ENCODE results near the gene CEP162. TPM values are rescaled to one million over a fixed set of nuclear protein-coding genes. Genes with fewer than 3 reads are reported as not detected.

The CEP162 gene
- total RNA-seq, 1 donor from 2014 or later: 28.8 TPM

DNA sequence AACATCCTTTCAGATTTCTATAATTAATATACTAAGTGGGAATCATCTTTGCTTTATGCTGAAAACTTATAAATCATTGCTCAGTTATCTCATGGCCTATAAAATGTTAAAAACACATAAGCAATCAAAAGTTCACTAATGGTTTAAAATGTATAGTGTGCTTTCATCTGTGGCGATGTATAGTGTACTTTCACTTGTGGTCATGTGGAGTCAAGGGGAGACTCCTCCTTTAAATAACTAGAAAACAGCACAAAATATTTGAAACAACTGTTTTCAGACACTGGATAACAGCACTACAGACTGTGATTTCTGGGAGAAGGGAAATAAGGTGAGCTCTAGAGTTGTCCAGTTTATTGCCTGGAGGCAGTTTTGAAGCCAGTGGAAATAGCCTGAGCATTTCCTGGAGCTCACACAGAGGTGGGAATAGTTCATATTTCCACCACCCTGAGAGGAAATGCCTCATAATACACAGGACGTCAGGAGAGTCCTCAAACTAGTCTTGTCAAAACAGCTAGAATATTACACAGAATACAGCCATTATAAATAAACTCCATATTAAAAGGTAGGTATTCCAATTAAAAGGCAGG, 89.4 kb downstream of the CEP162 start:
- Histone ChIP-seq H4K20me1 (ENCODE audit: low read depth) (no peaks in the 10 kb centered on the region), H3K4me1 (no peaks in the 10 kb centered on the region), H3K9me3 (ENCODE audit: low read depth) (no peaks in the 10 kb centered on the region), H3F3A (ENCODE audit: low read depth) (no peaks in the 10 kb centered on the region), H3K27ac (no peak overlapping the region), H3K4me2 (no peak overlapping the region), H3K36me3 (no peaks in the 10 kb centered on the region), H2AFZ (replicated peaks) (no peak overlapping the region), H3K9ac (no peak overlapping the region), H3K79me2 (ENCODE audit: low read depth) (no peaks in the 10 kb centered on the region), H3K4me3 (no peak overlapping the region), H3K27me3 (no peaks in the 10 kb centered on the region)
- Mint-ChIP-seq H3K4me3 (no peak overlapping the region), H3K9me3 (peaks cover 8% of the 10 kb centered on the region), H3K4me1 (no peaks in the 10 kb centered on the region), H3K27ac (no peak overlapping the region), H3K27me3 (ENCODE audit: insufficient read depth, low read depth) (peaks cover 3% of the 10 kb centered on the region), H3K36me3 (peaks cover 25% of the 10 kb centered on the region)
- DNase-seq (ENCODE audit: low spot score): no peak
- TF ChIP-seq EZH2phosphoT487 (IDR thresholded peaks at IDR 0.05) (no peak), EZH2 (IDR thresholded peaks at IDR 0.05) (no peak)
- TF ChIP-seq, protein P1, sequence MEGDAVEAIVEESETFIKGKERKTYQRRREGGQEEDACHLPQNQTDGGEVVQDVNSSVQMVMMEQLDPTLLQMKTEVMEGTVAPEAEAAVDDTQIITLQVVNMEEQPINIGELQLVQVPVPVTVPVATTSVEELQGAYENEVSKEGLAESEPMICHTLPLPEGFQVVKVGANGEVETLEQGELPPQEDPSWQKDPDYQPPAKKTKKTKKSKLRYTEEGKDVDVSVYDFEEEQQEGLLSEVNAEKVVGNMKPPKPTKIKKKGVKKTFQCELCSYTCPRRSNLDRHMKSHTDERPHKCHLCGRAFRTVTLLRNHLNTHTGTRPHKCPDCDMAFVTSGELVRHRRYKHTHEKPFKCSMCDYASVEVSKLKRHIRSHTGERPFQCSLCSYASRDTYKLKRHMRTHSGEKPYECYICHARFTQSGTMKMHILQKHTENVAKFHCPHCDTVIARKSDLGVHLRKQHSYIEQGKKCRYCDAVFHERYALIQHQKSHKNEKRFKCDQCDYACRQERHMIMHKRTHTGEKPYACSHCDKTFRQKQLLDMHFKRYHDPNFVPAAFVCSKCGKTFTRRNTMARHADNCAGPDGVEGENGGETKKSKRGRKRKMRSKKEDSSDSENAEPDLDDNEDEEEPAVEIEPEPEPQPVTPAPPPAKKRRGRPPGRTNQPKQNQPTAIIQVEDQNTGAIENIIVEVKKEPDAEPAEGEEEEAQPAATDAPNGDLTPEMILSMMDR (IDR thresholded peaks at IDR 0.05): no peak

DNA sequence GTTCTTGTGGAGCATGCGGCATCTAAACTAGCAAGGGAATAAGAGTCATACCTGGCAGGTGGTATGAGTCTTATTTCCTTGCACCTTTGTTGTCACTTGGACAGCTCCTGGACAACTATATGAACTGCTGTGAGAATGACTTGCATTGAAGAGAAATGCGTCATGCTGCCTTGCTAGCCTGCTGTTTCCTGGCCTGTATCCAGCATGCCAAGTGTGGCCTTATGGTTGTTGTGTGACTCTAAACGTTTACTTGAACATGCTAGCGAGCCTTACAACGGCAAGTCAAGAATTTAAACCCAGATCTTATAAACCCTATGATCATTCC, 90.4 kb downstream of the CEP162 start:
- Histone ChIP-seq H3F3A (ENCODE audit: low read depth) (no peaks in the 10 kb centered on the region), H3K27me3 (no peaks in the 10 kb centered on the region), H3K9ac (no peak overlapping the region), H3K27ac (no peak overlapping the region), H2AFZ (replicated peaks) (no peak overlapping the region), H3K4me2 (no peak overlapping the region), H3K36me3 (no peaks in the 10 kb centered on the region), H3K4me1 (no peaks in the 10 kb centered on the region), H3K79me2 (ENCODE audit: low read depth) (no peaks in the 10 kb centered on the region), H3K4me3 (no peak overlapping the region), H4K20me1 (ENCODE audit: low read depth) (no peaks in the 10 kb centered on the region), H3K9me3 (ENCODE audit: low read depth) (no peaks in the 10 kb centered on the region)
- H3K36me3 Mint-ChIP-seq: peaks cover 34% of the 10 kb centered on the region
- H3K9me3 Mint-ChIP-seq: peaks cover 11% of the 10 kb centered on the region
- H3K27me3 Mint-ChIP-seq (ENCODE audit: insufficient read depth, low read depth): peaks cover 3% of the 10 kb centered on the region
- TF ChIP-seq EZH2phosphoT487 (IDR thresholded peaks at IDR 0.05) (no peak), EZH2 (IDR thresholded peaks at IDR 0.05) (no peak)
- TF ChIP-seq, protein P1 (IDR thresholded peaks at IDR 0.05): no peak
- no peaks in the 10 kb centered on the region for H3K4me1 Mint-ChIP-seq
- no peak for DNase-seq (ENCODE audit: low spot score)
- no peak overlapping the region for H3K4me3 Mint-ChIP-seq
- no peak overlapping the region for H3K27ac Mint-ChIP-seq

DNA sequence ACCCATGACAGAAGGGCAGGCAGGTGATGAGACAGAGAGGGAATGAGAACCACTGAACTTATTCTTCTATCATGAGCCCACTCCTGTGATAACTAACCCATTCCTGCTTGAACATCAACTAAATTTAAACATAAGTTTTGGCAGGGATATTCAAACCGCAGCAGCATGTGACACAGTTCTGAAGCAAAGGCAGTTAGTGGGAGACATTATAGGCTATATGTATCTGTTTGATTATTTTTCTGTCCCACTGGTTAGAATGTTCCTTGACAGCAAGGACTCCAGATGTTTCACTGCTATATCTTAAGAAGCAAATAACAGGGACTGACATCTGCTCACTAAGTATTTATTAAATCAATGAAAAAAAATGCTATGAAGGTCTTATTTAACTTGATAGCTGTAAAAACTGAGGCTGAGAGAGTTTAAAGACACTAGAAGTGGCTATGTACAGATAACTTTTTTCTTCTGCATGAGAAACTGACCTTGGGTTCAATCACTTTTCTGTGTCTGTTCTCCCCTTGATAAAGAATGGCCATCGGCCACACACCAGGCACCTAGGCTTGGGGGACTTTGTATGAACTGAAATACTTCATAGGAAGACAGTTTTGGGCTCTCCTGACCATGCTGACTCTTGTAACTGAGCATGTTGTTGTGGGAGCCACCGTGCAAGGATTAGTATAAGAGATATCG, 90.9 kb downstream of the CEP162 start:
- H3K4me3 ChIP-seq: no peak overlapping the region
- peaks cover 37% of the 10 kb centered on the region for H3K36me3 Mint-ChIP-seq
- H3K27ac ChIP-seq: no peak overlapping the region
- no peak for DNase-seq (ENCODE audit: low spot score)
- TF ChIP-seq EZH2 (IDR thresholded peaks at IDR 0.05) (no peak), EZH2phosphoT487 (IDR thresholded peaks at IDR 0.05) (no peak)
- TF ChIP-seq, protein P1 (IDR thresholded peaks at IDR 0.05): no peak
- H3K4me3 Mint-ChIP-seq: no peak overlapping the region
- H3K9me3 Mint-ChIP-seq: peaks cover 11% of the 10 kb centered on the region
- no peaks in the 10 kb centered on the region for H3K4me1 ChIP-seq
- H3K27me3 ChIP-seq: no peaks in the 10 kb centered on the region
- no peaks in the 10 kb centered on the region for H3F3A ChIP-seq (ENCODE audit: low read depth)
- no peaks in the 10 kb centered on the region for H3K9me3 ChIP-seq (ENCODE audit: low read depth)
- no peaks in the 10 kb centered on the region for H4K20me1 ChIP-seq (ENCODE audit: low read depth)
- H3K9ac ChIP-seq: no peak overlapping the region
- no peak overlapping the region for H3K4me2 ChIP-seq
- H3K4me1 Mint-ChIP-seq: no peaks in the 10 kb centered on the region
- H3K36me3 ChIP-seq: no peaks in the 10 kb centered on the region
- H2AFZ ChIP-seq (replicated peaks): no peak overlapping the region
- no peaks in the 10 kb centered on the region for H3K79me2 ChIP-seq (ENCODE audit: low read depth)
- H3K27ac Mint-ChIP-seq: no peak overlapping the region
- peaks cover 3% of the 10 kb centered on the region for H3K27me3 Mint-ChIP-seq (ENCODE audit: insufficient read depth, low read depth)

Data from neural progenitor cell (in vitro differentiated cells).